GM20000 (cell line): ENCODE results near the gene NETO2.
"Not testable (repeated sequence)": the region's sequence is repeated elsewhere in the genome, so short reads cannot be mapped to it uniquely, and the experiment has no call there.

Experiments
- DNase-seq: peaks from one replicate; pipeline ENCODE4 v3.0.0; 2012; ENCODE audit warnings: low spot score
- CTCF ChIP-seq: IDR thresholded peaks from 2 replicates; pipeline ENCODE4 v1.5.1; 2012; ENCODE audit warnings: mild to moderate bottlenecking, control low read depth; ENCODE audit errors: extremely low read depth, missing control alignments

NETO2 gene

GRCh38 chr16:47143677-47144558 is at the start of gene NETO2:
Gene NETO2 (minus strand): TSS chr16:47143945. CDS start chr16:47143612, 333 bp downstream.
- TF ChIP-seq CTCF: peak; percentile 69
- peak; percentile 92 for DNase-seq

- no peak for DNase-seq
- no peak for TF ChIP-seq CTCF
Observed at GRCh38 chr16:47182318-47182717, 38.6 kb upstream of the NETO2 start.

DNA sequence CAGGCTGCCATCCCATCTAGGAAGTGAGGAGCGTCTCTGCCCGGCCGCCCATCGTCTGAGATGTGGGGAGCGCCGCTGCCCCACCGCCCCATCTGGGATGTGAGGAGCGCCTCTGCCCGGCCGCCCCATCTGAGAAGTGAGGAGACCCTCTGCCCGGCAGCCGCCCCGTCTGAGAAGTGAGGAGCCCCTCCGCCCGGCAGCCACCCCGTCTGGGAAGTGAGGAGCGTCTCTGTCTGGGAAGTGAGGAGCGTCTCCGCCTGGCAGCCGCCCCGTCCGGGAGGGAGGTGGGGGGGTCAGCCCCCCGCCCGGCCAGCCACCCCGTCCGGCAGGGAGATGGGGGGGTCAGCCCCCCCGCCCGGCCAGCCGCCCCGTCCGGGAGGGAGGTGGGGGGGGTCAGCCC is 37.3 kb upstream of the NETO2 start:
- not testable (repeated sequence) for DNase-seq

- no peak for DNase-seq
- TF ChIP-seq CTCF: no peak
Observed at GRCh38 chr16:47180073-47180472, 36.3 kb upstream of the NETO2 start.

GRCh38 chr16:47175152-47175551 is 31.4 kb upstream of the NETO2 start:
- no peak for TF ChIP-seq CTCF
- no peak for DNase-seq

DNA sequence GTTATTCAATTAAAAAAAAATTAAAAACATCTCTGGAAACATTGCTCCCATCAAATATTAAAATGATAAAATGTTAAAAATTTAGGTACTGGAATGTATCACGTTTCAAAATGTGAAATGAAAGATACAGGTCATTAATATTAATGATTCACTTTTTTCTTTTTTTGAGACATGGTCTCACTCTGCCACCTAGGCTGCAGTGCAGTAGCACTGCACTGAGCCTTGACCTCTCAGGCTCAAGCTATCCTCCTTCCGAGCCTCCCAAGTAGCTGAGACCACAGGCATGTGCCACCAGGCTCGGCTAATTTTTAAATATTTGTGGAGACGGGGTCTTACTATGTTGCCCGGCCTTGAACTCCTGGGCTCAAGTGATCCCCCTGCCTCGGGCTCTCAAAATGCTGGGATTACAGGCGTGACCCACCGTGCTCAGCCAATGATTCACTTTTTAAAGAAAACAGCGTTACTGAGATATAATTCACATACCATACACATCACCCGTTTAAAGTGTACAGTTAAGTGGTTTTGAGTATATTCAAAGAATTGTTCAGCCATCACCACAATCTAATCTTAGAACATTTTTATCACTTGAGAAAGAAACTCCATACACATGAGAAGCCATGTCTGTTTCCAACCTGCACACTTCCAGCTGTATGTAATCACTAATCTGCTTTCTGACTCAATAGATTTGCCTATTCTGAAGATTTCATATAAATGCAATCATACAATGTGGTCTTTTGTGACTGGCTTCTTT is 19.1 kb upstream of the NETO2 start:
- no peak for DNase-seq
- no peak for TF ChIP-seq CTCF

- TF ChIP-seq CTCF: no peak
- no peak for DNase-seq
Observed at GRCh38 chr16:47161464-47161863, 17.7 kb upstream of the NETO2 start.
